Stomach (tissue), 4 donors: ENCODE results near the gene ATP2B1.

Source experiments
- EP300 ChIP-seq: sonication (generic); formaldehyde crosslinking; IDR thresholded peaks from one replicate; pipeline ENCODE4 v1.6.1; 2017; ENCODE audit warnings: antibody characterized with exemption
- POLR2A ChIP-seq, 4 donors: fragments of 450-650 bp; IDR thresholded peaks; one replicate each; pipeline ENCODE4 v1.6.1; 2016; ENCODE audit warnings: antibody characterized with exemption in 4 of 4, control low read depth in 2 of 4, mild to moderate bottlenecking in 1 of 4, moderate library complexity in 1 of 4
- POLR2AphosphoS5 ChIP-seq, 3 donors: sonication (generic); formaldehyde crosslinking; IDR thresholded peaks; one replicate each; pipeline ENCODE4 v1.6.1; 2016; ENCODE audit warnings: antibody characterized with exemption in 3 of 3
- TF ChIP-seq, protein P1 (sequence below), 7 experiments: fragments of 450-650 bp in 4 of 7; fragments of 200-600 bp in 3 of 7; sonication (generic) in 3 of 7; IDR thresholded peaks; one replicate each; pipeline ENCODE4 v1.5.1; 2016 to 2019; ENCODE audit warnings: antibody characterized with exemption in 7 of 7, control low read depth in 2 of 7, mild to moderate bottlenecking in 1 of 7

DNA sequence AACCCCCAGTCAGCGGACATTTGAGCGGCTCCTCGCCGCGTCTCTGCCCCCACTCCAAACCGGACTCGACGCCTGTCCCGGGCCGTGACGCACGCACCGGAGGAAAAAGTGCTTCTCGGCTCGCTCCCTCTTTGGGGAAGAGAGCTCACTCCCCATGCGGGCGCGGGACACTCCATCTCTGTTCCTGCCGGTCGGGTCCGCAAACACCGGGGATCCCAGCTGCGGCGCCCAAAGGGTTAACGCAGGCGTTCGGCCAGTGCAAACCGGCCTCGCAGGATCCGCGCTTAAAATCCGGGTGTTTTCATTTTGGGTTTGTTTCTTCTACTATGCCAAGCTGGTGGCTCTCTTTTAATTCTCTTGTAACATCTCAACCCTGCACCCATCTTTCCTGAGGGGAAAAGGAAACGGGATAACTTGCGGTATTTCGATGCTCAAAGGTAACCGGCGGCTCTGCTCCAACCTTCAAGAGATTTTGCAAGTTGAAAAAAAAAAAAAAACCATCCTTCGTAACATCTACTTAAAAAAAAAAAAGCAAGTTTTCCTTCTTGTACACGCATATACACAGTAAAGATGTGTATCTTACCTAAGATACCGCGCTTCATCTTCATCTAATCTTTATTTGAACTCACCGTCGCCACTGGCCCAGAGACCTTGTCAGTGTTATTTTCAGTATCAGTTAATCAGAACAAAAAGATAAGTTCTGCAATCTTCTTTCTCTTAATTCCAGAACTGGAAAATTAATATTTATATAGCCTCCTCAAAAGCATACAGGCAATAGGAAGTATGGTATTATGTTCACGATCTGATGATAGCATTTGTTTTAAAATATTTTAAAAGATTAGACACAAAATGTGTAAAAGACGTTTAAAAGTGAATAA, 1.6 kb upstream of the ATP2B1 start:
- TF ChIP-seq POLR2A (IDR thresholded peaks at IDR 0.05), result no peak
- TF ChIP-seq, protein P1, sequence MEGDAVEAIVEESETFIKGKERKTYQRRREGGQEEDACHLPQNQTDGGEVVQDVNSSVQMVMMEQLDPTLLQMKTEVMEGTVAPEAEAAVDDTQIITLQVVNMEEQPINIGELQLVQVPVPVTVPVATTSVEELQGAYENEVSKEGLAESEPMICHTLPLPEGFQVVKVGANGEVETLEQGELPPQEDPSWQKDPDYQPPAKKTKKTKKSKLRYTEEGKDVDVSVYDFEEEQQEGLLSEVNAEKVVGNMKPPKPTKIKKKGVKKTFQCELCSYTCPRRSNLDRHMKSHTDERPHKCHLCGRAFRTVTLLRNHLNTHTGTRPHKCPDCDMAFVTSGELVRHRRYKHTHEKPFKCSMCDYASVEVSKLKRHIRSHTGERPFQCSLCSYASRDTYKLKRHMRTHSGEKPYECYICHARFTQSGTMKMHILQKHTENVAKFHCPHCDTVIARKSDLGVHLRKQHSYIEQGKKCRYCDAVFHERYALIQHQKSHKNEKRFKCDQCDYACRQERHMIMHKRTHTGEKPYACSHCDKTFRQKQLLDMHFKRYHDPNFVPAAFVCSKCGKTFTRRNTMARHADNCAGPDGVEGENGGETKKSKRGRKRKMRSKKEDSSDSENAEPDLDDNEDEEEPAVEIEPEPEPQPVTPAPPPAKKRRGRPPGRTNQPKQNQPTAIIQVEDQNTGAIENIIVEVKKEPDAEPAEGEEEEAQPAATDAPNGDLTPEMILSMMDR (IDR thresholded peaks at IDR 0.05), result no peak
- no peak for TF ChIP-seq POLR2AphosphoS5 (IDR thresholded peaks at IDR 0.05)
- no peak for TF ChIP-seq EP300
